HCT116 (cell line): ENCODE data around the gene PCBP3. TPM values are rescaled to one million over a fixed set of nuclear protein-coding genes. Genes with fewer than 3 reads are reported as not detected.

ENCODE experiments used
- ATAC-seq: fragments of 200-7000 bp; cut with Tn5 transposase; 2 replicates; pipeline ENCODE4 v1.9.1; 2020; ENCODE audit warnings: mild to moderate bottlenecking, moderate library complexity
- BruUV-seq: library from RNA; stranded (reverse); fragments of 400-500 nt; replicated peaks from 2 replicates; lab custom pipeline; 2021; lab: Mats Ljungman, UMichigan
- CTCF ChIA-PET: fragments of 300-600 bp; sonication (Branson Sonifier 250); formaldehyde crosslinking; loops from one replicate; lab custom pipeline; 2021; ENCODE audit warnings: antibody characterized with exemption; lab: Charles Lee
- POLR2A ChIA-PET: fragments of 300-600, 350-600 bp; sonication (Branson Sonifier 250); formaldehyde crosslinking; loops from one replicate; lab custom pipeline; 2021; ENCODE audit warnings: antibody characterized with exemption; lab: Charles Lee
- RAD21 ChIA-PET, 2 experiments: fragments of 300-600 bp; sonication (Branson Sonifier 250); formaldehyde crosslinking; loops; one replicate each; lab custom pipeline; 2023; ENCODE audit warnings: low total read pairs in 2 of 2; ENCODE audit not compliant: uncharacterized antibody in 2 of 2, unreplicated experiment in 2 of 2, low non-redundant PET in 1 of 2; lab: Charles Lee
- DNase-seq: peaks from one replicate; pipeline ENCODE4 v3.0.0-alpha.2; 2010; ENCODE audit warnings: low read depth, low spot score
- H2AFZ ChIP-seq: fragments of 200-600 bp; shearing (Covaris generic), sonication (generic); 2 replicates; pipeline ENCODE4 v1.6.1; 2017; ENCODE audit warnings: low read depth, mixed run types, mixed read lengths, antibody characterized with exemption, low read length; ENCODE audit not compliant: poor library complexity, severe bottlenecking
- H3K27ac ChIP-seq: 2 replicates; pipeline ENCODE4 v1.5.1; 2012; ENCODE audit warnings: low read depth, low read length
- H3K27me3 ChIP-seq: fragments of 200-600 bp; sonication (generic); 2 replicates; pipeline ENCODE4 v1.6.1; 2016; ENCODE audit warnings: mixed run types, low read length, mixed read lengths; ENCODE audit not compliant: insufficient read depth
- H3K36me3 ChIP-seq, 2 experiments: fragments of 200-500 bp in 1 of 2; fragments of 200-600 bp in 1 of 2; sonication (Bioruptor generic) in 1 of 2; sonication (generic) in 1 of 2; 2 replicates each; pipeline versions ENCODE4 v1.5.1 to v1.6.1; 2014 to 2016; ENCODE audit warnings: low read length in 2 of 2, inconsistent platforms in 1 of 2, mixed read lengths in 1 of 2, mixed run types in 1 of 2; ENCODE audit not compliant: insufficient read depth in 2 of 2, control insufficient read depth in 1 of 2
- H3K4me1 ChIP-seq, 2 experiments: fragments of 200-600 bp in 1 of 2; sonication (generic) in 1 of 2; 2 replicates each; pipeline versions ENCODE4 v1.5.1 to v1.6.1; 2012 to 2017; ENCODE audit warnings: low read length in 2 of 2, inconsistent platforms in 1 of 2, mild to moderate bottlenecking in 1 of 2, mixed read lengths in 1 of 2, mixed run types in 1 of 2, moderate library complexity in 1 of 2; ENCODE audit not compliant: insufficient read depth in 2 of 2, control insufficient read depth in 1 of 2
- H3K4me2 ChIP-seq: fragments of 200-600 bp; sonication (generic); 2 replicates; pipeline ENCODE4 v1.6.1; 2017; ENCODE audit warnings: mixed run types, low read length, mixed read lengths
- H3K4me3 ChIP-seq, 2 experiments: fragments of 200-600 bp in 1 of 2; sonication (generic) in 1 of 2; replicated peaks in 1 of 2; 2 replicates each; pipeline ENCODE4 v1.5.1; 2011 to 2016; ENCODE audit warnings: low read length in 2 of 2, control low read depth in 1 of 2, low read depth in 1 of 2, mild to moderate bottlenecking in 1 of 2, mixed read lengths in 1 of 2, mixed run types in 1 of 2
- H3K79me2 ChIP-seq: fragments of 200-600 bp; sonication (generic); 2 replicates; pipeline ENCODE4 v1.6.1; 2017; ENCODE audit warnings: mild to moderate bottlenecking, mixed run types, low read length, moderate library complexity, mixed read lengths; ENCODE audit not compliant: insufficient read depth
- H3K9ac ChIP-seq: fragments of 200-600 bp; sonication (generic); 2 replicates; pipeline ENCODE4 v1.6.1; 2016; ENCODE audit warnings: low read length, mixed read lengths
- H3K9me2 ChIP-seq: fragments of 200-600 bp; sonication (generic), shearing (Covaris generic); 2 replicates; pipeline ENCODE4 v1.6.1; 2017; ENCODE audit warnings: mixed run types, mild to moderate bottlenecking, moderate library complexity; ENCODE audit not compliant: insufficient read depth
- H3K9me3 ChIP-seq, 2 experiments: fragments of 200-500 bp in 1 of 2; fragments of 200-600 bp in 1 of 2; sonication (Bioruptor generic) in 1 of 2; sonication (generic) in 1 of 2; 2 replicates each; pipeline ENCODE4 v1.6.1; 2014 to 2017; ENCODE audit warnings: low read length in 2 of 2, mixed read lengths in 2 of 2, inconsistent platforms in 1 of 2, low read depth in 1 of 2, mild to moderate bottlenecking in 1 of 2, mixed run types in 1 of 2, moderate library complexity in 1 of 2; ENCODE audit not compliant: control insufficient read depth in 1 of 2, insufficient read depth in 1 of 2
- H4K20me1 ChIP-seq: fragments of 200-600 bp; sonication (generic), shearing (Covaris generic); 2 replicates; pipeline ENCODE4 v1.6.1; 2017; ENCODE audit warnings: mixed run types, mild to moderate bottlenecking, moderate library complexity; ENCODE audit not compliant: insufficient read depth
- ELF1 ChIP-seq: IDR thresholded peaks from 2 replicates; pipeline ENCODE4 v1.6.1; 2012; ENCODE audit warnings: low read depth, borderline replicate concordance
- EZH2phosphoT487 ChIP-seq: fragments of 200-600 bp; IDR thresholded peaks from 2 replicates; pipeline ENCODE4 v1.6.1; 2018; ENCODE audit warnings: antibody characterized with exemption, borderline replicate concordance
- FOSL1 ChIP-seq: IDR thresholded peaks from 2 replicates; pipeline ENCODE4 v1.6.1; 2012; ENCODE audit warnings: low read depth
- SP1 ChIP-seq: IDR thresholded peaks from 2 replicates; pipeline ENCODE4 v1.6.1; 2012; ENCODE audit warnings: low read depth
- YY1 ChIP-seq: IDR thresholded peaks from 2 replicates; pipeline ENCODE4 v1.6.1; 2011; ENCODE audit warnings: low read length, low read depth, moderate library complexity, mild to moderate bottlenecking; ENCODE audit not compliant: insufficient replicate concordance; ENCODE audit errors: extremely low read depth
- ZFX ChIP-seq: fragments of 450-650 bp; IDR thresholded peaks from 2 replicates; pipeline ENCODE4 v1.6.1; 2017
- intact Hi-C: fragments of 100-400 bp; cut with micrococcal nuclease; formaldehyde crosslinking; loops from 2 replicates; pipeline ENCODE4 v1.10.0; 2022
- total RNA-seq: library from RNA; stranded (reverse); gene quantifications from one replicate; pipeline ENCODE4 v1.2.1, GENCODE V29; 2021; ENCODE audit not compliant: unreplicated experiment
- TF ChIP-seq, protein P1 (sequence below): IDR thresholded peaks from 2 replicates; pipeline ENCODE4 v1.6.1; 2012

Gene PCBP3
- total RNA-seq, 1 experiment from 2014 or later: 3.1 TPM

GRCh38 chr21:45858180-45858579 lies 214.7 kb downstream of the PCBP3 start:
- no peaks in the 10 kb centered on the region for H3K36me3 ChIP-seq
- H3K4me3 ChIP-seq: no peak overlapping the region
- H2AFZ ChIP-seq: no peak overlapping the region
- no peaks in the 10 kb centered on the region for H4K20me1 ChIP-seq
- no peaks in the 10 kb centered on the region for H3K27me3 ChIP-seq
- TF ChIP-seq, protein P1, sequence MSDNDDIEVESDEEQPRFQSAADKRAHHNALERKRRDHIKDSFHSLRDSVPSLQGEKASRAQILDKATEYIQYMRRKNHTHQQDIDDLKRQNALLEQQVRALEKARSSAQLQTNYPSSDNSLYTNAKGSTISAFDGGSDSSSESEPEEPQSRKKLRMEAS: no peak
- TF ChIP-seq ZFX (no peak), EZH2phosphoT487 (no peak), SP1 (no peak), ELF1 (no peak), FOSL1 (no peak)
- ChIA-PET RAD21 (no interaction called here), POLR2A (no interaction called here), CTCF (no interaction called here)
- no peak overlapping the region for H3K4me2 ChIP-seq
- H3K4me1 ChIP-seq: no peaks in the 10 kb centered on the region
- H3K9me2 ChIP-seq: no peaks in the 10 kb centered on the region
- ATAC-seq (no peak), DNase-seq (no peak)
- H3K9me3 ChIP-seq: no peaks in the 10 kb centered on the region
- H3K9ac ChIP-seq: no peak overlapping the region
- H3K79me2 ChIP-seq: no peaks in the 10 kb centered on the region
- no peak overlapping the region for H3K27ac ChIP-seq
- BruUV-seq: no TSS peak
- intact Hi-C loops: no loop called here

GRCh38 chr21:45859041-45859761 lies 215.7 kb downstream of the PCBP3 start:
- intact Hi-C loops: no loop called here
- Histone ChIP-seq H3K9me2 (no peaks in the 10 kb centered on the region), H3K27me3 (no peaks in the 10 kb centered on the region), H3K36me3 (no peaks in the 10 kb centered on the region), H2AFZ (no peak overlapping the region), H3K9ac (no peak overlapping the region), H3K27ac (no peak overlapping the region), H3K79me2 (no peaks in the 10 kb centered on the region), H3K4me1 (no peaks in the 10 kb centered on the region), H3K4me3 (no peak overlapping the region), H4K20me1 (no peaks in the 10 kb centered on the region), H3K4me2 (no peak overlapping the region), H3K9me3 (no peaks in the 10 kb centered on the region)
- ChIA-PET POLR2A (no interaction called here), CTCF (no interaction called here), RAD21 (no interaction called here)
- ATAC-seq: no peak
- TF ChIP-seq, protein P1: no peak
- TF ChIP-seq YY1: no peak
- no peak for DNase-seq
- BruUV-seq: no TSS peak
